Panc1 (cell line): ENCODE data around the gene AFP. TPM values are rescaled to one million over a fixed set of nuclear protein-coding genes. Genes with fewer than 3 reads are reported as not detected.

Experiments
- ATAC-seq: fragments of 200-7000 bp; cut with Tn5 transposase; 2 replicates; pipeline ENCODE4 v1.9.1; 2020; ENCODE audit warnings: mild to moderate bottlenecking, moderate library complexity
- BruUV-seq: library from RNA; stranded (reverse); fragments of 400-500 nt; replicated peaks from 2 replicates; lab custom pipeline; 2021; lab: Mats Ljungman, UMichigan
- CTCF ChIA-PET: fragments of 300-600 bp; sonication (Branson Sonifier 250); formaldehyde crosslinking; loops from one replicate; lab custom pipeline; 2022; ENCODE audit warnings: antibody characterized with exemption; lab: Charles Lee
- POLR2A ChIA-PET: fragments of 300-600 bp; sonication (Branson Sonifier 250); formaldehyde crosslinking; loops from one replicate; lab custom pipeline; 2022; ENCODE audit warnings: antibody characterized with exemption; lab: Charles Lee
- DNase-seq: peaks from one replicate; pipeline ENCODE4 v3.0.0-alpha.2; 2010; ENCODE audit warnings: low read depth, low spot score
- H3K27ac ChIP-seq: 2 replicates; pipeline ENCODE4 v1.5.1; 2011; ENCODE audit warnings: mild to moderate bottlenecking, low read length, inconsistent platforms
- H3K27me3 ChIP-seq: fragments of 200-500 bp; sonication (Bioruptor generic); 2 replicates; pipeline ENCODE4 v1.6.0; 2014; ENCODE audit warnings: low read length, inconsistent platforms; ENCODE audit not compliant: control insufficient read depth, insufficient read depth
- H3K36me3 ChIP-seq: fragments of 200-500 bp; sonication (Bioruptor generic); 2 replicates; pipeline ENCODE4 v1.5.1; 2014; ENCODE audit warnings: inconsistent platforms, mild to moderate bottlenecking, low read length, moderate library complexity; ENCODE audit not compliant: control insufficient read depth, insufficient read depth
- H3K4me1 ChIP-seq: 2 replicates; pipeline ENCODE4 v1.5.1; 2011; ENCODE audit warnings: inconsistent platforms, mild to moderate bottlenecking, low read length, moderate library complexity; ENCODE audit not compliant: control insufficient read depth, insufficient read depth
- H3K4me3 ChIP-seq, 2 experiments: 2 replicates each; pipeline ENCODE4 v1.5.1; 2011 to 2012; ENCODE audit warnings: low read depth in 2 of 2, low read length in 2 of 2, mild to moderate bottlenecking in 2 of 2, inconsistent platforms in 1 of 2, moderate library complexity in 1 of 2
- H3K9me3 ChIP-seq: fragments of 200-500 bp; sonication (Bioruptor generic); 2 replicates; pipeline ENCODE4 v1.5.1; 2014; ENCODE audit warnings: low read depth, mild to moderate bottlenecking, inconsistent platforms, low read length, moderate library complexity; ENCODE audit not compliant: control insufficient read depth, insufficient read depth
- POLR2AphosphoS5 ChIP-seq: IDR thresholded peaks from 2 replicates; pipeline ENCODE4 v1.6.1; 2012; ENCODE audit warnings: mild to moderate bottlenecking, low read depth, low read length, moderate library complexity
- SIN3A ChIP-seq: IDR thresholded peaks from 2 replicates; pipeline ENCODE4 v1.6.1; 2012; ENCODE audit warnings: low read depth, mild to moderate bottlenecking, low read length, moderate library complexity, borderline replicate concordance; ENCODE audit not compliant: insufficient read depth
- TCF7L2 ChIP-seq: IDR thresholded peaks from 2 replicates; pipeline ENCODE4 v1.6.1; 2011; ENCODE audit warnings: mild to moderate bottlenecking, low read depth, low read length, inconsistent platforms
- in situ Hi-C: cut with HindIII; loops from 2 replicates; pipeline ENCODE4 v1.10.0; 2016; ENCODE audit warnings: low sequenced_read_pairs, low pct_unique_long_range_greater_than_20kb
- intact Hi-C: fragments of 100-400 bp; cut with micrococcal nuclease; formaldehyde crosslinking; loops from one replicate; pipeline ENCODE4 v1.10.0; 2022; ENCODE audit not compliant: unreplicated experiment
- total RNA-seq: library from RNA; stranded (reverse); gene quantifications from one replicate; pipeline ENCODE4 v1.2.1, GENCODE V29; 2021; ENCODE audit not compliant: unreplicated experiment
- TF ChIP-seq, protein P1 (sequence below), 2 experiments: IDR thresholded peaks; 2 replicates each; pipeline ENCODE4 v1.6.1; 2011 to 2012; ENCODE audit warnings: low read depth in 2 of 2, control low read depth in 1 of 2, low read length in 1 of 2, mild to moderate bottlenecking in 1 of 2, moderate library complexity in 1 of 2; ENCODE audit not compliant: insufficient read depth in 1 of 2
- TF ChIP-seq, protein P2 (sequence below): fragments of 450-650 bp; IDR thresholded peaks from 2 replicates; pipeline ENCODE4 v1.5.1; 2017; ENCODE audit warnings: mild to moderate bottlenecking

Gene AFP
- total RNA-seq, 1 experiment from 2014 or later, result 1.3 TPM

GRCh38 chr4:73443224-73443623 is 7.2 kb downstream of the AFP start:
- Histone ChIP-seq H3K4me3 (no peak overlapping the region), H3K4me1 (no peaks in the 10 kb centered on the region), H3K36me3 (no peaks in the 10 kb centered on the region), H3K27me3 (peaks cover 3% of the 10 kb centered on the region), H3K27ac (no peak overlapping the region), H3K9me3 (no peaks in the 10 kb centered on the region)
- POLR2A ChIA-PET, result no interaction called here
- BruUV-seq, result no TSS peak
- CTCF ChIA-PET, result no interaction called here
- ATAC-seq (no peak), DNase-seq (no peak)
- in situ Hi-C loops, result no loop called here
- intact Hi-C loops, result loop anchor here (10.0 kb wide), 1 partner anchor 128 kb away; no protein-coding TSS in a partner anchor
- no peak for TF ChIP-seq SIN3A
- TF ChIP-seq, protein P1, sequence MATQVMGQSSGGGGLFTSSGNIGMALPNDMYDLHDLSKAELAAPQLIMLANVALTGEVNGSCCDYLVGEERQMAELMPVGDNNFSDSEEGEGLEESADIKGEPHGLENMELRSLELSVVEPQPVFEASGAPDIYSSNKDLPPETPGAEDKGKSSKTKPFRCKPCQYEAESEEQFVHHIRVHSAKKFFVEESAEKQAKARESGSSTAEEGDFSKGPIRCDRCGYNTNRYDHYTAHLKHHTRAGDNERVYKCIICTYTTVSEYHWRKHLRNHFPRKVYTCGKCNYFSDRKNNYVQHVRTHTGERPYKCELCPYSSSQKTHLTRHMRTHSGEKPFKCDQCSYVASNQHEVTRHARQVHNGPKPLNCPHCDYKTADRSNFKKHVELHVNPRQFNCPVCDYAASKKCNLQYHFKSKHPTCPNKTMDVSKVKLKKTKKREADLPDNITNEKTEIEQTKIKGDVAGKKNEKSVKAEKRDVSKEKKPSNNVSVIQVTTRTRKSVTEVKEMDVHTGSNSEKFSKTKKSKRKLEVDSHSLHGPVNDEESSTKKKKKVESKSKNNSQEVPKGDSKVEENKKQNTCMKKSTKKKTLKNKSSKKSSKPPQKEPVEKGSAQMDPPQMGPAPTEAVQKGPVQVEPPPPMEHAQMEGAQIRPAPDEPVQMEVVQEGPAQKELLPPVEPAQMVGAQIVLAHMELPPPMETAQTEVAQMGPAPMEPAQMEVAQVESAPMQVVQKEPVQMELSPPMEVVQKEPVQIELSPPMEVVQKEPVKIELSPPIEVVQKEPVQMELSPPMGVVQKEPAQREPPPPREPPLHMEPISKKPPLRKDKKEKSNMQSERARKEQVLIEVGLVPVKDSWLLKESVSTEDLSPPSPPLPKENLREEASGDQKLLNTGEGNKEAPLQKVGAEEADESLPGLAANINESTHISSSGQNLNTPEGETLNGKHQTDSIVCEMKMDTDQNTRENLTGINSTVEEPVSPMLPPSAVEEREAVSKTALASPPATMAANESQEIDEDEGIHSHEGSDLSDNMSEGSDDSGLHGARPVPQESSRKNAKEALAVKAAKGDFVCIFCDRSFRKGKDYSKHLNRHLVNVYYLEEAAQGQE (IDR thresholded peaks at IDR 0.05; ENCODE audit: insufficient read depth in 1 of 2, low read depth in 2 of 2, low read length in 1 of 2), result no peak
- TF ChIP-seq, protein P2, sequence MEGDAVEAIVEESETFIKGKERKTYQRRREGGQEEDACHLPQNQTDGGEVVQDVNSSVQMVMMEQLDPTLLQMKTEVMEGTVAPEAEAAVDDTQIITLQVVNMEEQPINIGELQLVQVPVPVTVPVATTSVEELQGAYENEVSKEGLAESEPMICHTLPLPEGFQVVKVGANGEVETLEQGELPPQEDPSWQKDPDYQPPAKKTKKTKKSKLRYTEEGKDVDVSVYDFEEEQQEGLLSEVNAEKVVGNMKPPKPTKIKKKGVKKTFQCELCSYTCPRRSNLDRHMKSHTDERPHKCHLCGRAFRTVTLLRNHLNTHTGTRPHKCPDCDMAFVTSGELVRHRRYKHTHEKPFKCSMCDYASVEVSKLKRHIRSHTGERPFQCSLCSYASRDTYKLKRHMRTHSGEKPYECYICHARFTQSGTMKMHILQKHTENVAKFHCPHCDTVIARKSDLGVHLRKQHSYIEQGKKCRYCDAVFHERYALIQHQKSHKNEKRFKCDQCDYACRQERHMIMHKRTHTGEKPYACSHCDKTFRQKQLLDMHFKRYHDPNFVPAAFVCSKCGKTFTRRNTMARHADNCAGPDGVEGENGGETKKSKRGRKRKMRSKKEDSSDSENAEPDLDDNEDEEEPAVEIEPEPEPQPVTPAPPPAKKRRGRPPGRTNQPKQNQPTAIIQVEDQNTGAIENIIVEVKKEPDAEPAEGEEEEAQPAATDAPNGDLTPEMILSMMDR, result no peak
- no peak for TF ChIP-seq TCF7L2

DNA sequence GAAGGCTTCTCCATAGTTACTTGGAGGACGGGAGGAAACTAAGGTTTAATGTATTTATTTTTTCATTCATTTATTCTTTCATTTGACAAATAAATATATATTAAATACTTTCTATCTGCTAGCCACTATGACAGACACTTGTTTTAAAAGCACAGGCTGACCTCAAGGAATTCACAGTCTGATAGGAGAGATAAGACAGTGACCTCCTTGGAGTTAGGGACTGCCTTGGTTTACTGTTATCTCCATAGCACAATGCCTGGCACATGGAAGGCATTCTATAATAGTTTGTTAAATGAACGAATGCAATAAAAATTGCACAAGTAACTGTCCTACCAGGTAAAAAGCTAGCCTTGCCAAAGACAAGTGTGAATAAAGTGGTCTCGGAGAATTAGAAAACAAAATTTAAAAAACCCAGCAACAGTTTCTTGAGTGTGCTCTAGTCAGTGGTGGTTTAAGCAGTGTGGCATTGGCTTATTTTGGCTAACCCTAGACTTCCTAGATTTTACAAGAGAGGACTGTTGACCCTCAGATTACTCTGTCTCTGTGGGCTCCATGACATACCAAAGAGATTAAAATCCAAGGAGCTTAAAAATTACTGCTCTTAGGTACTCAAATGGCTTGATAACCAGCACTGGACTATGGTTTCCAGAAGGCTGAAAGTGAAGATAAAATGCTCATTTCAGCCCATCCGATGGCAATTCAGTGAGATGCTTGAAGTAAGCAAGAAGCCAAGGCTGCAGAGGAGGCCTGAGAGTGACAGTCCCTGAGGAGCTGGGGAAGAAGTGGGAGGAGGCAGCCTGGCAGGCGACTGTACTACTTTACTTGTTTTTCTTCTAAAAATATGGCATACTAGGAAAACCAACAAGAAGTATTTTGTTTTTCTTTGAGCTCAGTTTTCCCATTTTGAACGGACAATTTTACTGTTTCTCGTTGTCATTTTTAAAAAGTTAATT is 9.6 kb downstream of the AFP start:
- no peaks in the 10 kb centered on the region for H3K9me3 ChIP-seq
- ChIA-PET POLR2A (no interaction called here), CTCF (interaction anchor here (0.6 to 1.5 kb wide), 3 partner anchors 104 to 476 kb away, joined by 3 to 9 read pairs (median 6); no protein-coding TSS in a partner anchor)
- in situ Hi-C loops (no loop called here), intact Hi-C loops (loop anchor here (1.0 to 10.0 kb wide), 2 partner anchors 104 to 131 kb away; no protein-coding TSS in a partner anchor)
- no peaks in the 10 kb centered on the region for H3K36me3 ChIP-seq
- TF ChIP-seq TCF7L2 (no peak), SIN3A (no peak), POLR2AphosphoS5 (no peak)
- TF ChIP-seq, protein P2, result no peak
- TF ChIP-seq, protein P1 (IDR thresholded peaks at IDR 0.05; ENCODE audit: insufficient read depth in 1 of 2, low read depth in 2 of 2, low read length in 1 of 2), result no peak
- H3K27ac ChIP-seq, result no peak overlapping the region
- ATAC-seq, result no peak
- BruUV-seq, result no TSS peak
- no peak overlapping the region for H3K4me3 ChIP-seq
- no peaks in the 10 kb centered on the region for H3K4me1 ChIP-seq
- H3K27me3 ChIP-seq, result peaks cover 5% of the 10 kb centered on the region
- DNase-seq, result no peak
